GM21529 (cell line): ENCODE results near the gene MYG1.
"Not testable (repeated sequence)": the region's sequence is repeated elsewhere in the genome, so short reads cannot be mapped to it uniquely, and the experiment has no call there.

Experiments used
- ATAC-seq: cut with Tn5 transposase; IDR thresholded peaks from one replicate; pipeline ENCODE4 v1.9.1; 2021; ENCODE audit not compliant: unreplicated experiment

Gene MYG1

DNA sequence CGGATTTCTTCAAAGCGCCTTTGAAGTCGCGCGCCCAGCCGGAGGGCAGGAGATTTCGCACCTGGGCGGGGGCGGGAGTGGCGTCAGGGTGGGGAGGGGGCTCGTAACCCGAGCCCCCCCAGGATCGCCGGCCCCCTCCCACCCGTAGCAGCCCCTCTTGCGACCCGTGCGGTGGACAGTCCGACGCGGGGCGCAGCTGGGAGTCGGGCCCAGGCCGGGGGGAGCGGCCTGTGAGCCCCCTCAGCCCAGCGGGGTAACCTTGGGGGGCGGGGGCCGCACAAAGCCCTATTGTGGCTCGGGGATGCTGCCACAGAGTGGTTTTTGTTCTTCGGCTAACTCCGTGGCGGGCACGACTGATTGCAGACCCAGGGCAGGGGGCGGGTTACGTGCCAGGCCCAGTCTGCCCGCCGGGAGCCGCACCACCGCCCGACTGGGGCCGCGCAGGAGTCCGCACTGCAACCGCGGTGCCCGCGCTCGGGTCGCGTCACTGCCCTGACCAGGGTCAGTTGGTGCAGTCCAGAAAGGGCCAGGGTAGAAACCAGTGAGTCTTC lies 26.1 kb downstream of the MYG1 start:
- no peak for ATAC-seq

DNA sequence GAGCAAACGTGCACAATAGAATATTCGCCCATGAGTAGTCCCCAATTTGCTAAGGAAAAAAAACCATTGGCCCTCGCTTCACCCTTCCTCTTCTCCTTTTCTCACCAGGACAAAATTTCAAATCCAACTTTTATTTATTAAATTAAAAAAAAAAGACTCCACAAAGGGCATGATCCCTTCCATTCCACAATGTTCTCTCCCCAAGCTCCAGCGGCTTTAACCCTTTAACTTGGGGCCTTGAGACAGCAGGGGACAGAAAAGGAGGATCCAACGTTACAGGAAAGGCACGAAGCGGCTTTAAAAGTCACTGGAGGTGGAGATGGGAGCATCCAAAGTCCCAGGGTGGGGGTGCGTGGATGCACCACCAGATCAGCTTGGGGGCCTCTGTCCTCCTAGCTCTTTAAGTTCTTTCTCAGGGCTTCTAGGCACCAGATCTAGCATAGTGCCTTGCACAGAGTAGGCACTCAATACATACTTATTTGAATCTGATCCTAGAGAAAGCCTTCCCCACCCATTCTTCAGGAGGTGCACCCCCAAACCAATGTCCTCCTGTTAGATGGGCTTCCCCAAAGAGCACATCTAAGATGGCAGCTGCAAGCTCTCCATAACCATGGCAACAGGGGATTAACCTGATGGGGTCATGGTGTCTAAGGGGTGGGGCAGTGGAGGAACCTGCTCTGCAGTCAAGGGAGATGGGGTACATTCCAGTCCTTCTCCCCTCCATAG lies 27.1 kb downstream of the MYG1 start:
- no peak for ATAC-seq

DNA sequence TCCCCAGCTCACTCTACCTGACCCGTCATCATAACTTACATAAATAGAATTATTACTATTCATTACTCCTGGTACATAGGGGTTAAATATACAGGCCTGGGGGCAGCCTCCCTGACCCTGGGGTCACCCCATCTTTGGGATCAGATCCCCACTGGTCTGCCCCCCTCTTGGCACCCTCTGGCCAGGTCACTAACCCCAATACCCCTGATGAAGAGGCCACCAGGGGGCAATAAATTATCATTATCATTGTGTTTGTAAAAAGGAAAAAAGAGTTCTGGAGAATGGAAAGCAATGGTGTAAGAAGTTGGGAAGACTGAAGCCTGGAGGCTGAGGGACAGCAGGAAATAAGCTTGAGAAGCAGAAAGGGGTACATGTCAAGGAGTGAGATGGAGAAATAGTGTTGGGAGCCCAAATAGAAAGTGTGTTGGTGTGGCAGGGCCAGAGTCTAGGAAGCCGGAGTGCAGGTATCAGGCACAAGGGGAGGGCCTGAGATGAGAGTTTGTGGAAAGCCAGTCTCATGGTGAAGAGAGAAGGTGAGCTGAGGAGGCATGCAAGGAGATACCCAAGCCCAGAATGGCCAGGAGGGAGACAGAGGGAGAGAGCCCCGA lies 28.0 kb downstream of the MYG1 start:
- ATAC-seq, result no peak

- ATAC-seq, result no peak
Observed at GRCh38 chr12:53328043-53328435, 28.5 kb downstream of the MYG1 start.

DNA sequence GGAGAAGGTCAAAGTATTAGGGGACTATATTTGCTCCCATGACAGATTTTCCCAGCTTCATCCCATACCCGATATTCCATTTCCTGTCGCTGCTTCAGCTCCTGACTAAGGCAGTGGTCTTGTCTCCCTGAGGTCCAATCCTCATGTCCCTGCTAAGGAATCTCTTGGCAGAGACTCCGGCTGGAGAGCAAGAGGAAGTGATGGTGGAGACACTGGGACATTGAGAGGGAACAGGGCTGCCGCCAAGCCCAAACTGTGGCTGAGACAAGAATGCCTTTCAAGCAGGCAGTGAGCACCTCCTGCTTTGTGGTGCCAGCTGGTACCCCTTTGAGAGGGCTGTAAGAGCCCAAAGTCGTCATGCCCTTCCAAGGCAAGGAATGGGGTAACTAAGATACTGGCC lies 31.2 kb downstream of the MYG1 start:
- ATAC-seq, result no peak

DNA sequence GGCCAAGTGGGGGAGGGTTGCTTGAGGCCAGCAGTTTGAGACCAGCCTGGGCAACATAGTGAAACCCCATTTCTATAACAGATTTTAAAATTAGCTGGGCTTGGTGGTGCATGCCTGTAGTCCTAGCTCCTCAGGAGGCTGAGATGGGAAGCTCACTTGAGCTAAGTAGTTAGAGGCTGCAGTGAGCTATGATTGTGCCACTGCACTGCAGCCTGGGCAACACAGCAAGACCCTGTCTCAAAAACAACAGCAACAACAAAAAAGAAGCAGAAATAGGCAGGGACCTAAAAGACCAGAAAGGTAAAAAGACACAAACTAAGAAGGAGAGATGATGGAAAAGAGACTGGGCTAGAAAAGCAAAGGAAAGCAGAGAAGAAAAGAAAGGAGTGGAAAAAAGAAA lies 32.8 kb downstream of the MYG1 start:
- not testable (repeated sequence) for ATAC-seq

DNA sequence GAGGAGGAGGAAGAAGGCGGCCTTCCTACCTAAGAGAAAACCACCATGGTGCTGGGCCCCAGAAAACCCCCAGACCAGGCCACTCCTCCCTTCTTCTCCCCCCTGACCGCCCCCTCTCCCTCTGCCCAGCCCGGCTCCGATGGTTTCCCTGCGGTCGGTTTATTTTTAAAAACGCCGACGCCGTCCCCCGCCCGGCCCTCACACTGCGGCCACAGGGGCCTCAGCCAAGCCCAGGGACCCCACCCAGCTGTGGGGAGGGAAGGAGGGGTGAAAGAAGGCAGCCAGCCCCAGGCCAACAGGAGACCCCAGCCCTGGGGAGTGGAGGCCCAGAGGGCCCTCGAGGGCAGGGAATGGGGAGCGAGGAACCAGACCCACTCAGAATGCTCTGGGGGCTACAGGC lies 33.2 kb downstream of the MYG1 start:
- ATAC-seq, result no peak

DNA sequence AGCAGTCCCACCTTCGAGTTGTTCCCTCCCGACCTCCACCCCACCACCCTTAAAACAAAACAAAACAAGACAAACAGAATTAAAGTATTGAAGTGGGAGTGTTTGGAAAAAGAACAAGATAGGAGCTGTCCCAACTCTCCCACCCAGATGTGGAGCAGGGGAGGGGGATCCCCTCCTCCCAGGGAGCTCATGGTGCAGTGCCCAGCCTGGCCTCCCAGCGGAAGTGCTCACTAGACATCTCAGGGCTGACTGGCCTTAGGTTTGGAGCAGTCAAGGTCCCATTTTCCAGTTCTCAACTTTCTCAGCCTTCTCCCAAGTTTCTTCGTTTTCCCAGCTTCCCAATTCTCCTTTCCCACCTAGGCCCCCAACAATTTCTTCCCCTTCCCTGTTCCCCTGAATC lies 33.8 kb downstream of the MYG1 start:
- ATAC-seq, result no peak

DNA sequence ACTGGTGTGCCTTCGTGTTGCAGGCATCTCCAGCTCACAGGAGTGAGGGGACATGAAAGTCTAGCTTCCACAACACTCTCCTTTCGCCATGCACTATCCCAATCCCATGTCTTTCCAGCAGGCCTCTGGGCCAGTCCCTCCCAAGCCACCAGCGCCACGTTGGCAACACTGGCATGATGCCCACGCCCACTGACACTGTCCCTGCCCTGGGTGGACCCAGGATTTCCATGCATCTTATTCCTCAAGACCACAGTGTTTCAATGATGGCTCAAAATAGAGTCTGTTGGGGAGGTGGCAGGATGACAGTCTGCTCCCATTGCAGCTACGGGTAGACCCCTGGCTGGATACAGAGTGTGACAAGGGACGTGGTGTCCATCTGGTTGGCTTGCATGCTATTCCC lies 34.4 kb downstream of the MYG1 start:
- no peak for ATAC-seq

- no peak for ATAC-seq
Observed at GRCh38 chr12:53334822-53335221, 35.3 kb downstream of the MYG1 start.

GRCh38 chr12:53336181-53336681 lies 36.7 kb downstream of the MYG1 start, which contains the start of gene SP7:
Gene SP7, minus strand, starts transcription at chr12:53336354. Its CDS starts 708 bp downstream, at chr12:53335646.
- no peak for ATAC-seq

DNA sequence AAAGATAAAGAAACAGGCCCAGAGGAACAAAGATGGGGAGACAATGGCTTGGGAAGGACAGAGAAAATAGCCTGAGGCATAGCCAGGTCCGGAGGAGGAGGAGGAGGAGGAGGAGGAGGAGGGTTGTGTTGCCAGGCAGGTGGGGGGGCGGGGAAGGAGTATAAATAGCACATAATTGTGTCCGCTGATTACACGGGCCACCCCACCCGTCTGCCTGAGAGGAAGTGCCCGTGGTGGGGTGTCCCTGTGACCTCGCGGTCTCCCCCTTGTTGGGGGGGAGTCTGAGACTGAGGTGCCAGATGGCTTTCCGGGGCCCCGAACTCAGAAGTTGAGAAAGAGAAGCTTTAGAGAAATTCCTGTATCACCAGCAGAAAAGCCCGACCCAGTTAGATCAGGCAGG lies 38.5 kb downstream of the MYG1 start:
- ATAC-seq, result no peak

DNA sequence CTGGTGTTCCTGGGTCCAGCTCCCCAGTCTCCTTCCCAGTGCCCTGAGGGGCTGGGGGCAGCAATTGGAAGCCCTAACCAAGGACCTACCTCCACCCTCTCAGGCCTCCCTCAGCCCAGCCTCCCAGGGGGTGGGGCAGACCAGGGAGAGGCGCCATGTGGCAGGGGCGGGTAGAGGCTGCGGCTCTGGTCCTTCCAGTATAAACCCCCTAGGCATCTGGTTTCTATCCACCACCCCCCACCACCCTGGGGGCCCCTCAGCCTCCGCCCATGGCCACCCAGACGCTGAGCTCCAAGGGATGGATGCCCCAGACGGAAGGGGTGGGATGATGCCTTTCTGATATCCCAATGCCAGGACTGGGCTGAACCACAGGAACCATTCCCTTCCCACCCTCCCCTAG lies 39.4 kb downstream of the MYG1 start:
- no peak for ATAC-seq

- ATAC-seq, result no peak
Observed at GRCh38 chr12:53340398-53340797, 40.9 kb downstream of the MYG1 start.

- ATAC-seq, result no peak
Observed at GRCh38 chr12:53343449-53343848, 44.0 kb downstream of the MYG1 start.

DNA sequence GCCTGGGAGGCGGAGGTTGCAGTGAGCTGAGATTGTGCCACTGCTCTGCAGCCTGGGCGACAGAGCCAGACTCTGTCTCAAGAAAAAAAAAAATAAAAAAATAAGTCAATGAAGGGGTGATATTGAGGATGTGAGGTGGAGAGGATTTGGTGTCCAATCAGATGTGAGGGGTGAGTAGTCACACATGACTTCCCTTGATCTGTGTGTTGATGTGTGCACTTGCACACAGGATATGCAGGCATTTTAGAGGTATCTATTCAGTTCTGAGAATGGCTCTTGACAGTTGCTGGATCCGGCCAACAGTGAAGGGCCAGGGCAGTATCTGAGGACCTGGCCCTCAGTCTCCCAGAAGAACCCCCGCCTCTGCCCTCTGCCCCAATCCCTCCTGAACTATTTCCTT lies 44.5 kb downstream of the MYG1 start:
- no peak for ATAC-seq

DNA sequence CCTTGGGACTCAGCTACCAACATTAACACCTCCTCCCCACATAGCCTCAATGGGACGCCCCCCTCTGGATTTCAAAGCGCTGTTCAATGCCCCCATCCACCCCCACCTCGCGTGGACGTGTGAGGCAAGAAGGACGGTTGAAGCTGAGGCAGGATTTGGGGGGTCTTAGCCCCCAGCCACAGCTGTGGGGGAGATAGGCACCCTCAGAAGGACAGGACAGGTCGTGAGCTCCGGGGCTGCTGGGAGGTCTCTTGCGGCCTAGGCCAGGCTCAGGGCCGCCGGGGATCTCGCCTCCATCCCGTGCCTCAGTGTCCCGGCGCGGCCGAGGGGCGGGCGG lies 45.0 kb downstream of the MYG1 start:
- no peak for ATAC-seq

DNA sequence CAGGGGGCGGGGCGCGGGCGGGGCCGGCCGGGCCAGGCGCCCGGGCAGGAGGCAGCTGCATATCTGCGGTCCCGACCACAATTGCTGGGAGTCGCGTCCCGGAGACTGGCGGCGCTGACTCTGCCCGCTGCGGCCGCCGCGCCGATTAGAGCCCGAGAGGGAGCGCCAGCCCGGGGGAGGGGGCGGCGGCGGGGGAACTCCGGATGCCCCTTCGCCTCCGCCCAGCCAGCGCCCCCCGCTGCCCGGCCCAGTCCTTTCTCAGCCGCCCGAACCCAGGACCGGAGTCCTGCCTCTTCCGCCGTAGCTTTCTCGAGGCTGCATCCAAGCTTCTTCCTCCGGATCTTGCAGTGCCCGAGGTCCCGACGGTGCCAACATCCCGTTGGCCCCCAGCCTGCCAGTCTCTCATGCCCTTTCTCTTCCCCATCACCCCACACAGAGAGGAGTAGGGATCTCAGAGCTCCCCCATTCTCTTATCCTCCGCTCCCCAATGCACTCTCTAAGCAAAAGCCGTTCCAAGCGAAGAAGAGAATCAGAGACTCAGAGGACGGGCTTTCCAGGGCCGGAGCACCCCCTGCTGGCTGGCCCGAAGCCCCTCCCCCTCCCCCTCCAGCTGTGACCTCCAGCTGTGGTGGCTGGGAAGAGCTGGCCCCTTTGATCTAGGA lies 45.5 kb downstream of the MYG1 start:
- ATAC-seq, result peak; percentile 56

GRCh38 chr12:53345486-53346188 lies 46.1 kb downstream of the MYG1 start:
- ATAC-seq, result no peak

GRCh38 chr12:53346491-53346890 lies 47.0 kb downstream of the MYG1 start:
- no peak for ATAC-seq

GRCh38 chr12:53347905-53348304 lies 48.4 kb downstream of the MYG1 start:
- ATAC-seq, result no peak
